GM18519 (cell line): ENCODE measurements around the gene WFIKKN1.

Experiments used
- ATAC-seq: cut with Tn5 transposase; IDR thresholded peaks from one replicate; pipeline ENCODE4 v1.9.1; 2021; ENCODE audit warnings: mild to moderate bottlenecking, moderate library complexity; ENCODE audit not compliant: unreplicated experiment, low FRiP score

WFIKKN1 gene

GRCh38 chr16:621526-622105, 9.2 kb upstream of the WFIKKN1 start:
- ATAC-seq: no peak

- ATAC-seq: no peak
Measured at GRCh38 chr16:622920-623280, 7.9 kb upstream of the WFIKKN1 start.

GRCh38 chr16:624526-625070, 6.2 kb upstream of the WFIKKN1 start:
- ATAC-seq: no peak

GRCh38 chr16:625117-625976, 5.4 kb upstream of the WFIKKN1 start:
- ATAC-seq: no peak

GRCh38 chr16:625977-626765, 4.6 kb upstream of the WFIKKN1 start:
- ATAC-seq: no peak

GRCh38 chr16:626787-627453, 3.9 kb upstream of the WFIKKN1 start:
- no peak for ATAC-seq

GRCh38 chr16:627454-628239, 3.1 kb upstream of the WFIKKN1 start:
- no peak for ATAC-seq

GRCh38 chr16:628321-629061, 2.3 kb upstream of the WFIKKN1 start:
- no peak for ATAC-seq

- no peak for ATAC-seq
Measured at GRCh38 chr16:629185-629832, 1.5 kb upstream of the WFIKKN1 start.

- ATAC-seq: no peak
Measured at GRCh38 chr16:629833-630248, 944 bp upstream of the WFIKKN1 start.

GRCh38 chr16:630249-630814, 453 bp upstream of the WFIKKN1 start:
- no peak for ATAC-seq

GRCh38 chr16:631808-632358, 1.1 kb downstream of the WFIKKN1 start:
- ATAC-seq: no peak

GRCh38 chr16:632486-633335, 1.9 kb downstream of the WFIKKN1 start:
- no peak for ATAC-seq

- no peak for ATAC-seq
Measured at GRCh38 chr16:633336-634050, 2.7 kb downstream of the WFIKKN1 start.

- ATAC-seq: no peak
Measured at GRCh38 chr16:634051-634670, 3.4 kb downstream of the WFIKKN1 start.

GRCh38 chr16:634996-635395, 4.2 kb downstream of the WFIKKN1 start:
- ATAC-seq: no peak
